ENCODE measurements around the gene ANKRD11. TPM values are rescaled to one million over a fixed set of nuclear protein-coding genes. Genes with fewer than 3 reads are reported as not detected.

The ANKRD11 gene
- total and polyA plus RNA-seq, 7 donors: 30.6 to 161 (median 42.8) TPM

DNA sequence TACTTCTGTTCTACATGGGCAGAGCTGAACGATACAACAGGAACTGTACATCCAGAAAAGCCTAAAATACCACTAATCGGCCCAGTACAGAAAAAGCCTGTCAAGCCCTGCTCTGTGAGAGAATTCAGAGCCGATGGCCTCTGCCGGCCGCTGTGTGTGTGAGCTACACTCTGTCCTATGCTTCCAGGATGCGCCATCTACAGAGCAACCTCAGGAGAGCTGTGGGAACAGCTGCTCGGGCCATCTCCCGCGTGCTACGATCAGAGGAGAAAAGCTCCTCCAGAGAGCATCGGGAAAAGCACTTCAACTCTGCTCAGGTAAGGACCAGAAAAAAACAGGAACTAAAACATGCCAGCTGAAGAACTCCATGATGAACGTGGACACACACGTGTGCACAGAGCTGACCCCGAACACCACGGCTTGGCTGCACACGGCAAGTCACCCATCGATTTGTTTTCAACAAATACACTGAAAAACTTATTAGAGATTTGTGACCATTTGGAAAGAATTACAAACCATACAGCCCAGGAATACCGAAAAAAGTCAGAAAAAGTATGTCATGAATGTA is 115.9 kb downstream of the ANKRD11 start:
- TF ChIP-seq POLR2AphosphoS5 (IDR thresholded peaks at IDR 0.05) (no peak), EP300 (IDR thresholded peaks at IDR 0.05) (no peak), POLR2A (IDR thresholded peaks at IDR 0.05) (no peak)
- TF ChIP-seq, protein P1, sequence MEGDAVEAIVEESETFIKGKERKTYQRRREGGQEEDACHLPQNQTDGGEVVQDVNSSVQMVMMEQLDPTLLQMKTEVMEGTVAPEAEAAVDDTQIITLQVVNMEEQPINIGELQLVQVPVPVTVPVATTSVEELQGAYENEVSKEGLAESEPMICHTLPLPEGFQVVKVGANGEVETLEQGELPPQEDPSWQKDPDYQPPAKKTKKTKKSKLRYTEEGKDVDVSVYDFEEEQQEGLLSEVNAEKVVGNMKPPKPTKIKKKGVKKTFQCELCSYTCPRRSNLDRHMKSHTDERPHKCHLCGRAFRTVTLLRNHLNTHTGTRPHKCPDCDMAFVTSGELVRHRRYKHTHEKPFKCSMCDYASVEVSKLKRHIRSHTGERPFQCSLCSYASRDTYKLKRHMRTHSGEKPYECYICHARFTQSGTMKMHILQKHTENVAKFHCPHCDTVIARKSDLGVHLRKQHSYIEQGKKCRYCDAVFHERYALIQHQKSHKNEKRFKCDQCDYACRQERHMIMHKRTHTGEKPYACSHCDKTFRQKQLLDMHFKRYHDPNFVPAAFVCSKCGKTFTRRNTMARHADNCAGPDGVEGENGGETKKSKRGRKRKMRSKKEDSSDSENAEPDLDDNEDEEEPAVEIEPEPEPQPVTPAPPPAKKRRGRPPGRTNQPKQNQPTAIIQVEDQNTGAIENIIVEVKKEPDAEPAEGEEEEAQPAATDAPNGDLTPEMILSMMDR (IDR thresholded peaks at IDR 0.05): peak in 1 of 4 experiments; percentile 19
- Histone ChIP-seq H3K9me3 (no peaks in the 10 kb centered on the region), H3K4me3 (no peak overlapping the region), H3K4me1 (peaks cover 0 to 60% (median 42%) of the 10 kb centered on the region in 4 donors), H3K27ac (peak overlapping the region in 3 of 4 donors; percentile 50 to 61 (median 52)), H3K27me3 (no peaks in the 10 kb centered on the region), H3K36me3 (no peaks in the 10 kb centered on the region)
- WGBS, 2 donors: 67 to 87% methylated on average over 18 of the region's 18 CpGs
- DNase-seq: no peak
- intact Hi-C loops (cut with DNase I): no loop called here

DNA sequence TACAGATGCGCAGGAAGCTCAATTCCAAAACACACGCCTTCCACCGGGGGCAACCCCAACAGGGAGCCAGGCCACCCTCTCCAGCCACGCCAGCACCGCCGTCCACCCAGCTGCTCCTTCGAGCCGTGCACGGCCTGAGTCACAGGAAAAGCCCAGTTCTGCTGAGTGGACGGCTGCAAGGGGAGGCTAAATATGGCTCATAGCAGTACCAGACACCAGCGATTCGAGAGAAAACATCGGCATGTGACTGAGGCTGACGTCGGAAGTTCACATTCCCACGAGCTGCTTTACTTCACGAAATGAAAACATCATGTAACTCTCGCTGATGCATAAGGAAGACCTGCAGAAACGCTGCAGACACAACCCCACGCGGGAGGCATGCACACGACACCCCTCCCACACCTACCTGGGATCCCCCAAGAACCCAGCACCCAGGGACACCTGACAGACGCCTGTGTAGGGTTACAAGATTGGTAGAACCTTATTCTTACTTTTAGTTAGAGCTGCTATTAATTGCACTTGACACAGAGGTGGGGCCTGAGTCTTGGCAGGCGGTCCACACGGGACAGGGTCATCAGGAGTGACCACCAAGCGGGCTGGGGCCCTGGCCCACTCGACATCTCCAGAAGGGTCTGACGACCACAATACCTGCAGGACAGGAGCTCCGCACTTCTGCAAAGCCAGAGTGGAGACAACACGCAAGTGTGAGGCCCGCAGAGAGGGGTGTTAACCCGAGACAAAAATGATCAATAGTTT is 116.8 kb downstream of the ANKRD11 start:
- Histone ChIP-seq H3K4me1 (peaks cover 0 to 60% (median 44%) of the 10 kb centered on the region in 4 donors), H3K4me3 (no peak overlapping the region), H3K9me3 (no peaks in the 10 kb centered on the region), H3K27me3 (no peaks in the 10 kb centered on the region), H3K27ac (peak overlapping the region in 3 of 4 donors; percentile 50 to 61 (median 52)), H3K36me3 (no peaks in the 10 kb centered on the region)
- intact Hi-C loops (cut with DNase I): no loop called here
- DNase-seq: peak; percentile 85
- 88 to 91% methylated on average over 32 of the region's 32 CpGs for WGBS, 2 donors
- TF ChIP-seq POLR2AphosphoS5 (IDR thresholded peaks at IDR 0.05) (peak; percentile 25 to 54 (median 38)), EP300 (IDR thresholded peaks at IDR 0.05) (peak in 2 of 4 donors; percentile 44 to 90)
- TF ChIP-seq, protein P1 (IDR thresholded peaks at IDR 0.05): no peak

DNA sequence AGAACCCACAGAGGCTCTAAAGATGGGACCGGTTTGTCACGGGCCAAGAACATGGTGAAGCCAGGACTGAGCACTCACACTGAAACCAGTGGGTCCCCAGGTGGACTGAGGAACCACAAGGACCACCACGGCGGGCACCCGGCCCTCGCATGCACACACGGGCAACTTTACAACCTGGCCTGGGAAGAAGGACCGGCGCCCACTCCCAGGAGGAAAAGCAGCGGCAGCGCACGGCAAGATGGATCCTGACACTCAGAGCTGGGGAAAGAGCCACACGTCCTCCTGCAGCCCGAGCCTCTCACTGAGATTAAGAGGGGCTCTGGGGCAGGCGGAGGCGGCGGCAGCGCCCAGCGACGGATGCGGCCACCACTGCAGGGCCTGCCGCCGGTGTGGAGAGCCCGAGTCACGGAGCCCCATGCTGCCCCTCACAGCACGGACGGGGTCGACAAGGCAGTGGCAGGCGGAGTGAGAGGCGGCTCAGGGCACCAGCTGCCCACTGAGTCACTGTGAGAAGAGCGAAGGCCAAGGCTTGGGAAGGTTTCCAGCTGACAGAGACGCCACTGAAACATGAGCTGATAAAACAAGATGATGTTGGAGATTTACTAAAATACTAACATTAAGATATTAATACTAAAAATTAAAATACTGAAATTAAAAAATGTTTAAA is 118.3 kb downstream of the ANKRD11 start:
- DNase-seq: no peak
- H3K36me3 ChIP-seq: no peaks in the 10 kb centered on the region
- WGBS, 2 donors: 92% methylated on average over 32 of the region's 32 CpGs
- peaks cover 0 to 72% (median 56%) of the 10 kb centered on the region in 4 donors for H3K4me1 ChIP-seq
- H3K27me3 ChIP-seq: no peaks in the 10 kb centered on the region
- no peak overlapping the region for H3K4me3 ChIP-seq
- peak overlapping the region in 2 of 4 donors; percentile 19 to 61 for H3K27ac ChIP-seq
- TF ChIP-seq POLR2AphosphoS5 (IDR thresholded peaks at IDR 0.05) (no peak), EP300 (IDR thresholded peaks at IDR 0.05) (no peak), POLR2A (IDR thresholded peaks at IDR 0.05) (no peak)
- TF ChIP-seq, protein P1 (IDR thresholded peaks at IDR 0.05): no peak
- intact Hi-C loops (cut with DNase I): loop anchor here (1.0 kb wide), 1 partner anchor 42 kb away; no protein-coding TSS in a partner anchor
- H3K9me3 ChIP-seq: no peaks in the 10 kb centered on the region

DNA sequence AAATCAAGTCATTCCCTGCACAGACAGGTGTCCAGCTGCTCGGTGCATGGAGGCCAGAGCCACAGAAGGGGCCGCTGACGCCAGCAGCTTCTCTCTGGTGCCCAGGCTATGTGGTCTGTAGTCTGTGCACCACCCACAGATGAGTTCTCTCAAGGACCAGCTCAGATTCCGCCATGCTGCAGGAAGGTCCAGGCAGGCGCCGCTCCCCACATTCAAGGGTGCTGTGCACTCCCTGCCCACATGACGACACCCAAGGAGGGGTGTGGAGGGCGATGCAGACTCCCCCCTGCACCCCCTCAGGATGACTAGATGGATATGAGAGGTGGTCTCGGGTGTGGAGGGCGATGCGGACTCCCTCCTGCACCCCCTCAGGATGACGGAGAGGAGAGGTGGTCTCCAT is 119.0 kb downstream of the ANKRD11 start:
- 97 to 98% methylated on average over 12 of the region's 12 CpGs for WGBS, 2 donors
- Histone ChIP-seq H3K4me1 (peaks cover 0 to 80% (median 63%) of the 10 kb centered on the region in 4 donors), H3K27me3 (no peaks in the 10 kb centered on the region), H3K36me3 (no peaks in the 10 kb centered on the region), H3K4me3 (no peak overlapping the region), H3K9me3 (no peaks in the 10 kb centered on the region), H3K27ac (peak overlapping the region in 1 of 4 donors; percentile 61)
- no peak for DNase-seq
- TF ChIP-seq POLR2AphosphoS5 (IDR thresholded peaks at IDR 0.05): no peak
- no peak for TF ChIP-seq POLR2A (IDR thresholded peaks at IDR 0.05)
- intact Hi-C loops (cut with DNase I): loop anchor here (1.0 kb wide), 1 partner anchor 41 kb away; no protein-coding TSS in a partner anchor

DNA sequence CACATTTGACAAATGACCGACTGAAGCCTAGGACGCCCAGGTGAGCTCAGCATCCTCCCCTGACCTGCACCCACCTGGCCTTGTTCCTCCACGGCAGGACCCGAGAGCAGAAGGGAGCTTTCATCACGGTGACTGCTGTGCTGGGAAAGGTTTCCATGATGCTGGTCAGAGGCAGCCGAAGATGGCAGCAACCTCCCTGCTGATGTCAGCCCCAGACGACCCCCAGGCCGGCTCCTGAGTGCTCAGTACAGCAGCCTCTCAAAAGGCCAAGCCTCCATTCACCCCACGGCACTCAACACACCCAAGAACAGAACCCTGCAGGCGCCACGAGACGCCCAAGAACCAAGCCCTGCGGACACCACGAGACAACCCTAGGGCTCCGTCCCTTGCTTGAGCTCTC is 119.8 kb downstream of the ANKRD11 start:
- H3K36me3 ChIP-seq: no peaks in the 10 kb centered on the region
- no peak for TF ChIP-seq EP300 (IDR thresholded peaks at IDR 0.05)
- TF ChIP-seq, protein P1 (IDR thresholded peaks at IDR 0.05): no peak
- no peak for TF ChIP-seq POLR2A (IDR thresholded peaks at IDR 0.05)
- TF ChIP-seq POLR2AphosphoS5 (IDR thresholded peaks at IDR 0.05): no peak
- H3K4me1 ChIP-seq: peaks cover 0 to 83% (median 65%) of the 10 kb centered on the region in 4 donors
- H3K4me3 ChIP-seq: no peak overlapping the region
- no peak for DNase-seq
- H3K27ac ChIP-seq: peak overlapping the region in 3 of 4 donors; percentile 32 to 71 (median 54)
- intact Hi-C loops (cut with DNase I): no loop called here
- no peaks in the 10 kb centered on the region for H3K9me3 ChIP-seq
- H3K27me3 ChIP-seq: no peaks in the 10 kb centered on the region
- 92 to 93% methylated on average over 15 of the region's 15 CpGs for WGBS, 2 donors
